Effector memory CD4-positive, alpha-beta T cell (primary cell): Measurements from ENCODE around the gene WNT1.

Source experiments
- DNase-seq, 3 donors: peaks; one replicate each; pipeline ENCODE4 v3.0.0-alpha.2; 2020
- H3K27ac ChIP-seq: 2 replicates; pipeline ENCODE4 v1.7.0; 2013; ENCODE audit warnings: mild to moderate bottlenecking, low read length, moderate library complexity; ENCODE audit not compliant: insufficient read depth, poor library complexity, severe bottlenecking
- H3K27me3 ChIP-seq: replicated peaks from 2 replicates; pipeline ENCODE4 v1.7.0; 2013; ENCODE audit warnings: mild to moderate bottlenecking, low read length; ENCODE audit not compliant: insufficient read depth, control insufficient read depth, poor library complexity, severe bottlenecking
- H3K36me3 ChIP-seq: 2 replicates; pipeline ENCODE4 v1.7.0; 2013; ENCODE audit warnings: mild to moderate bottlenecking, low read length, moderate library complexity; ENCODE audit not compliant: control insufficient read depth, insufficient read depth
- H3K4me1 ChIP-seq: 2 replicates; pipeline ENCODE4 v1.7.0; 2013; ENCODE audit warnings: low read length, mild to moderate bottlenecking; ENCODE audit not compliant: control insufficient read depth, insufficient read depth, poor library complexity, severe bottlenecking
- H3K4me3 ChIP-seq: 2 replicates; pipeline ENCODE4 v1.7.0; 2013; ENCODE audit warnings: low read length, low read depth, mild to moderate bottlenecking; ENCODE audit not compliant: insufficient read depth, poor library complexity, severe bottlenecking
- H3K9me3 ChIP-seq: 2 replicates; pipeline ENCODE4 v1.7.0; 2013; ENCODE audit warnings: mild to moderate bottlenecking, low read length, moderate library complexity; ENCODE audit not compliant: control insufficient read depth

The WNT1 gene

GRCh38 chr12:49026101-49026500 lies 48.0 kb downstream of the WNT1 start:
- DNase-seq: no peak
- H3K9me3 ChIP-seq: no peaks in the 10 kb centered on the region
- H3K36me3 ChIP-seq: peaks cover 74% of the 10 kb centered on the region
- H3K4me1 ChIP-seq: no peaks in the 10 kb centered on the region
- H3K4me3 ChIP-seq: no peak overlapping the region
- no peaks in the 10 kb centered on the region for H3K27me3 ChIP-seq
- H3K27ac ChIP-seq: peak overlapping the region; percentile 6

- H3K4me3 ChIP-seq: no peak overlapping the region
- no peaks in the 10 kb centered on the region for H3K27me3 ChIP-seq
- no peaks in the 10 kb centered on the region for H3K4me1 ChIP-seq
Measured at GRCh38 chr12:49026678-49027480, 48.8 kb downstream of the WNT1 start.

GRCh38 chr12:49027846-49028555 lies 49.9 kb downstream of the WNT1 start:
- no peaks in the 10 kb centered on the region for H3K4me1 ChIP-seq
- H3K36me3 ChIP-seq: peaks cover 77% of the 10 kb centered on the region
- DNase-seq: no peak
- no peak overlapping the region for H3K4me3 ChIP-seq
- H3K27ac ChIP-seq: no peak overlapping the region
- H3K9me3 ChIP-seq: no peaks in the 10 kb centered on the region
- H3K27me3 ChIP-seq: no peaks in the 10 kb centered on the region

More at GRCh38 chr12:49026678-49027480, 48.8 kb downstream of the WNT1 start:
- no peaks in the 10 kb centered on the region for H3K9me3 ChIP-seq
- no peak for DNase-seq
- no peak overlapping the region for H3K27ac ChIP-seq
- peaks cover 76% of the 10 kb centered on the region for H3K36me3 ChIP-seq

GRCh38 chr12:49028666-49029275 lies 50.6 kb downstream of the WNT1 start:
- DNase-seq: no peak
- Histone ChIP-seq H3K27me3 (no peaks in the 10 kb centered on the region), H3K4me3 (no peak overlapping the region), H3K9me3 (no peaks in the 10 kb centered on the region), H3K36me3 (peaks cover 78% of the 10 kb centered on the region), H3K27ac (no peak overlapping the region), H3K4me1 (no peaks in the 10 kb centered on the region)

- Histone ChIP-seq H3K27ac (no peak overlapping the region), H3K27me3 (no peaks in the 10 kb centered on the region), H3K4me1 (no peaks in the 10 kb centered on the region), H3K4me3 (no peak overlapping the region), H3K36me3 (peaks cover 78% of the 10 kb centered on the region), H3K9me3 (no peaks in the 10 kb centered on the region)
- DNase-seq: no peak
Measured at GRCh38 chr12:49030119-49030518, 52.0 kb downstream of the WNT1 start.

- no peak overlapping the region for H3K27ac ChIP-seq
- no peak for DNase-seq
- no peaks in the 10 kb centered on the region for H3K27me3 ChIP-seq
- no peaks in the 10 kb centered on the region for H3K9me3 ChIP-seq
- H3K4me3 ChIP-seq: no peak overlapping the region
- H3K4me1 ChIP-seq: no peaks in the 10 kb centered on the region
- H3K36me3 ChIP-seq: peaks cover 71% of the 10 kb centered on the region
Measured at GRCh38 chr12:49030714-49031572, 52.8 kb downstream of the WNT1 start.

- no peaks in the 10 kb centered on the region for H3K9me3 ChIP-seq
- H3K27ac ChIP-seq: no peak overlapping the region
- H3K4me3 ChIP-seq: no peak overlapping the region
- H3K36me3 ChIP-seq: peaks cover 66% of the 10 kb centered on the region
- H3K4me1 ChIP-seq: no peaks in the 10 kb centered on the region
- no peak for DNase-seq
- H3K27me3 ChIP-seq: no peaks in the 10 kb centered on the region
Measured at GRCh38 chr12:49031573-49032161, 53.5 kb downstream of the WNT1 start.
